Epithelial cell of proximal tubule (primary cell): ENCODE results near the gene EXOG. TPM values are rescaled to one million over a fixed set of nuclear protein-coding genes. Genes with fewer than 3 reads are reported as not detected.

Source experiments
- DNase-seq: peaks from one replicate; pipeline ENCODE4 v3.0.0-alpha.2; 2011; ENCODE audit warnings: low read depth
- H3K4me3 ChIP-seq: 2 replicates; pipeline ENCODE4 v1.5.1; 2011; ENCODE audit warnings: low read depth, mild to moderate bottlenecking, low read length
- CTCF ChIP-seq: conservative IDR thresholded peaks from 2 replicates; pipeline ENCODE4 v1.5.1; 2012; ENCODE audit warnings: low read depth, mild to moderate bottlenecking, low read length
- total RNA-seq: library from RNA; depleted of rRNA; stranded (reverse); fragments of >200 nt; gene quantifications from 2 replicates; pipeline ENCODE4 v1.2.3, GENCODE V29; 2015

Gene EXOG
- total RNA-seq, 1 donor from 2014 or later: 1.8 TPM

- H3K4me3 ChIP-seq: peak overlapping the region; percentile 72
- no peak for DNase-seq
- TF ChIP-seq CTCF: no peak
These were observed 41.1 kb upstream of the EXOG start for GRCh38 chr3:38454884-38455638.

- H3K4me3 ChIP-seq: peak overlapping the region; percentile 72
- no peak for DNase-seq
- TF ChIP-seq CTCF: no peak
These were observed 40.3 kb upstream of the EXOG start for GRCh38 chr3:38455639-38456430.

GRCh38 chr3:38457111-38458003 lies 38.8 kb upstream of the EXOG start:
- no peak for DNase-seq
- no peak for TF ChIP-seq CTCF

DNA sequence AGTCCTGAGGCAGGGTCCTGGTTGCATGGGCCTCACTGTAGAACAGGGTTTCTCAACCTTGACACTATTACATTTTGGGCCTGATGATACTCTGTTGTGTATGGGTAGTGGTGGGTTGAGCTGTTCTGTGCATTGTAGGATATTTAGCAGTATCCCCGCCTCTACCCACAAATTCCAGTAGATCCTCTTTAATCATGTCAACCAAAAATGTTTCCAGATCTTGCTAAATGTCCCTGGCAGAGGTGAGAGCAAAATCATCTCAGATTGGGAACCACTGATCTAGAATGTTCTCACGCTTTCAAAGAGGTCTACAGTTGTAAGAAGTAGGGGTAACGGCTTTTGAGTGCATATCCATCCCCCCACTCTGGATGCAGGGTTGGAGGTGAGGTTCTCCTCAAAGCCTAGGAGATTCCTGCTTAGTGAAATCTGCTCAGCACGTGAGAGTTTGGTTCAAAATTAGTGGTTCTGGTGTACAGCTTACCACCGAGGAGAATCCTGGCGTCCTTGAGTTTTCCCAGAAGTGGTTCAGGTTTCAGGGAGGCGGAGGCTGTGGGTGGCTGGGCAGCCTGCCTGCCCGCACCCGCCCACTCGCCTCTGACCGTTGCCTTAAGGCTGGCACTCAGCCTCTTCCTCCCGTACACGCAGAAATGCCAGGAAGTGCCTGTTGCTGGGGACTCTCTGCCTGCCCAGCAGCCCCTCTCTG lies 37.2 kb upstream of the EXOG start:
- peak overlapping the region; percentile 64 for H3K4me3 ChIP-seq
- no peak for DNase-seq
- no peak for TF ChIP-seq CTCF

More at GRCh38 chr3:38457111-38458003, 38.8 kb upstream of the EXOG start:
- no peak overlapping the region for H3K4me3 ChIP-seq

DNA sequence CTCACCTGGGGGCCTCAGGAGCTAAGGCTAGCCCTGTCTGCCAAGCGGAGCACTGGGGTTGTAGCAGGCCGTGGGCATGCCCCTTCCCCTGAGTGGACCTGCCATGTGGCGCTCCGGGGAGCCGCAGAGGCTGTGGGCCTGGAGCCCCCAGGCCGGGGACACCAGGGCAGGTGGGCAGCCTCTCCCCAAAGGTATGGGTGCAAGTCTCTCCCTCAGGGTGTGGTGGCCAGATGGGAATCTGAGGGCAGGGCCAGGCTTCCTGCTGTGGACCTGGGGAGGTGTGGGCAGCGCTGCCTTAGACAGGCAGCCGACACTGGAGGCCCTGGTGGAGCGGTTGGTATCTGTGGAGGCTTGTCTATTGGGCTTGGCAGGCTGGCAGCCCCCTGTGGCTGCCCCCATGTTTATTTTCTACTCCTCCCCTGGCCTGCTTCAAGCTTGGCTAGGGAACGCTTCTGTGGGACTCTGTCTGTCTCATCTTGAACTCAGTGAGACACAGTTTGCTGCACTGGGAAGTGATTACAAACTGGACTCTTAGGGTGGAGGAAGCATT lies 36.6 kb upstream of the EXOG start:
- no peak for TF ChIP-seq CTCF
- H3K4me3 ChIP-seq: peak overlapping the region; percentile 64
- no peak for DNase-seq
